ENCODE measurements around the gene TAOK3. TPM values are rescaled to one million over a fixed set of nuclear protein-coding genes. Genes with fewer than 3 reads are reported as not detected.
A peak's percentile ranks its signal among the peaks of the same experiment; 100 is the strongest.

TAOK3 gene
- total RNA-seq, 1 donor from 2014 or later = 24.1 TPM

DNA sequence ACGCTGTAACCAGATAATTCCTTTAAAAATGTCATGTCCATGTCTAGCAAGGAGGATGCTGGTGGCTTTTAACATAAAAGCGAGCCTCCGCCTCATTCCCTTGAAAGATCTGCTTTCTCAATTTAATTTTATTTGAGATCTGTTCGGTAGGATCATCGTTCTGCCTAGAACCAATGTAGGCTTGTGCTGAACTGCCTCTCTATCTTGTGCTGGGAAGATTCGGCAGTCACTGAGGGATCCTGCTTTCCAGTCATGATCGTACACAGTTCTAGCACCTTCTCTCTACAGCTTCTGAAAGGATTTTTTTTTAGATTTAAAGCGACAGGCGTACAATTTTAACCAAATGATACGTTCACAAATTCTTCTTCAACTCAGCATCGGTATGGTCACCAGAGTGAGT lies 182.4 kb downstream of the TAOK3 start:
- no peak for DNase-seq

DNA sequence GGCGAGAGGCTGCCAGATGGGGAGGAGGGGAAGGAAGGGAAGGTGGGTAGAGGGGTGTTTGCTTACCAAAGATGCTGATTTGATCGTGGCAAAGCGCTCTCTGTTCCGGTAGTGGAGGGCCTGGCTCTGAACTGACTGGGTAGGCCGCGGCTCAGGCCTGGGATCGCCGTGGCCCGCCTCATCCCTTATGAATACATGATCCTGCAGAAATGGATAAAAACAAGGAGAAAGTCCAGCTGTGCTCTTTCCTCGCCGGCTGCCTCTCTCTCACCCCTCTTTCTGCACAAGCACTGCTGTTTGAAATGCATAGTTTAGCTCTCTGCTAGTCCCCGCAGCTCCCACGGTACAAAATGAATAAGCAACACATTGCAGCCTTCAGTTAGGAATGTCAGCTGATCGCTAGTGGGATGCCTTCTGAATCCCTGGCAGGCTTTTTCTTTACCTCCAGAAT lies 182.9 kb downstream of the TAOK3 start:
- peak; percentile 43 for DNase-seq

DNA sequence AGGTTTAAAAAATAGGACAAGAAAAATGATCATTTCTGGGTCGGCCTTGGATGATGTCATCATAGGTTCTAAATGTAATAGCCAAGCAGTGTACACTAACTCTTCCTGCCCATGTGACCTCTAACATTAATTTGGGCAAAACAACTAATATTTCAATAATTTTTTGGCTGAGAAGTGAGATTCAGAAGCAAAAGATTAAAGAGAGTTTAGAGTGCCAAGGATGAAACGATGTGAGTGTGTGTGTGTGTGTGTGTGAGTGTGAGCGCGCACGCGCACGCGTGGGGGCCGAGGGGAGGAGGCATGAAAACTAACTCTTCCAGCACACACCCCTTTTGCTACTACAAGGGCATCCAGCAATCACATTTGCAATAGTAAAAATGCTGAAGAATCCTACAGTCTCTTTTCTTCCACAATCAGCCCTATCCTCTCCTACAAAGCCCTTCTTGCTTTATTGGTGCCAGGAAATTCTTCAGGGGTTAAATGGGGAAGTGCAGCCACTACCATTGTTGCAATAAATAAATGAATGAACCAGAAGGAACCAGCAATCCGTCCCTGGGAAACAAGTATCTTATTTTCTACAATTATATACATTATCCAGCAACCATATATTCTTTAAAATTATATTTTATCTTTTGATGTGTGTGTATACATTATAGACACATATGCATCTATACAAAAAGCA lies 183.9 kb downstream of the TAOK3 start:
- DNase-seq = peak; percentile 52

DNA sequence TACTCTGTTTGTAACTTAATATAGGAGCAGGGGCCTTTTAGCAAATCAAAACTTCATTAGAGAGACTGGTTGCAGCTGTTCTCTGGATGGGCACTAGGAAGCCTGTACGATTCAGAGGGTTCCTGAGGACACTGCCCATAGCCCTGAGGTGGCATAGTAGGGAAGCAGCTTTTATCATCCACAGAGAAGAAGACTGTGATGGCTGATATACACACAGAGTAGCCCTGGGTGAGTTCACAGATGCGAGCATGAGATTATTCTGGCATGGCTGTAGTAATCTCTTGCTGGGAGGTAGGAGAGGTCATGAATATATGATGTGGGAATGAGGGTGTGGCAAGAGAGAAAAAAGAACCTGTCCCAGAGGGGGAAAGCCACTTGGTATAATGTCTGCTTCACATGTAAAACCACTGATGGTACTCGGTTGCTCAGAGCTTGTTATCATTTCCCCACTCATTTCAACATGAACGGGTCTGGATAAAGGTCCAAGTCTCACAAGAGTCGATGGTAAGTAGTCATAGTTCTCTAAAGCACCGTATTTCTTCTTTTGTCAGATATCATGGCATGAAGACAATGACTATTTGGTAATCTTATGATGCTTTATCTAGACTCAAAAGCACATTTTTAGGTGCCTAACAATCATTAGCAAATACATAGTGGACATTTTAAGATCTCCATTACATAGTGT lies 184.8 kb downstream of the TAOK3 start:
- no peak for DNase-seq

DNA sequence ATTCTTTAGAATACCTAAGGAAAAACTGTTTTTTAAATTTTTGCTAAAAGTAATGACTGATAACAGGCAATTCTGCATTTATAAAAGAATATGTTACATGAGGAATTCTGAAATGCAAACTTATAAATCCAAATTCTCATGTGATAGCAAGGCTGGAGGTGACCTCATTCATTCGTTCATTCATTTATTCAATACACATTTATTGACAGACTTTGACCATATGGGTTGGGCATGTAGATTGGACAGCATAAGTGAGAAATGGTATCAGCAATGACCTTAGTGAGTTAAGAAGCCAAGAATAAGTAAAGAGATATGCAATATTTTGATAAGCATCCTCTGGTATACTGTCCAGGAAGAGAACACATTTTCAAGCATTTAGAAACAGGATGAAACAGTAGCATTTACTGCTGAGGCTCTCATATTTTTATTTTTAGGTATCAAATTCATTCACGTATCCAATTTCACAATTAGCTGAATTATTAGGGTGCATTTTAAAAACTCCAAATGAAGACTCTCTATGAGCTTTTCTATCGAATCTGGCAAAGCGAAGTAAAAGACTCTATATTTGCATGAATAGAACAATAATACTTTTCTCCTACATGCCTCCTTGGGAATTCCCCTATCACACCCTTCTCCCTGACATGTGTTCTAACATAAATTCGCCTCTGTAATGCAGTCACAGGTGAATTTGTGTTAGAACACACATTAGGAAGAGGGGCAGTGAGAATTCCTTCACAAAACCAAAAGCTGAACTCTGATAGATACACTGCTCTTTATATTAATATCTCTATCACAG lies 186.9 kb downstream of the TAOK3 start:
- no peak for DNase-seq

DNA sequence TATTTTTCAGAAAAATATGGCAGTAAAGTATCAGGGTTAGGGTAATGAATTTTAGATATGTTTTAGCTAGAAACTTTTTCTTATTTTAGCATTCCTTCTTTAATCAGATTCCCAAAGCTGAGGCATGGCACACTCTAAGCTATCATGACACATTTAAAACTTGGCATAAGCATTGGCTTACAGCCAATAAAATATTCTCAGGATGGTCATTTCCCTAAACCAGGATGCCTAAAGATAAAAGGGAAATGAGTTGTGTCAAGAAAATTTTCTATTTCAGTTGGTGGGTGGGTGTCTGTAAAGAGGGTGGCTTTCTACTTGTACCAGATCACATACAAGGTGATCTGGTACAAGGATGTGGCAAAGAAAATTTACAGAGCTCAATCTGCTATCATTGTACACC lies 189.0 kb downstream of the TAOK3 start:
- DNase-seq = no peak

DNA sequence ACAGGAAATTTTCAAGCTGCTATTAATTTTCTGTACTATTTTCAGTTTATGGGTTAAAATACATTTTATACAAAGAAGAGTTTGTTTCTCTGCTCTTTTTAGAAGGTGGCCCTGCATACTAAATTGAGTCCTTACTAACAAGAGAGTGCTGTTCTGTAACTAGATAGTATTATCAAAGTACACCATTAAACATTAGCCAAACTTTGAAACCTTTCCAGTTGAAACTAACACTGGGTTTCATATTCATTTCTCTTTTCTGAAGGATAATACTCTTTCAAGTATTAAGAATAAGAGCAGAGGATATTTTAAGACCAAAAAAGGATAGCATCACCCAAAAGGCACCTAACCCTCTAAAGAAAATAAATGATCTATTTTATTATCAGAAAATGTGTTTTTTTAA lies 189.6 kb downstream of the TAOK3 start:
- DNase-seq = no peak

DNA sequence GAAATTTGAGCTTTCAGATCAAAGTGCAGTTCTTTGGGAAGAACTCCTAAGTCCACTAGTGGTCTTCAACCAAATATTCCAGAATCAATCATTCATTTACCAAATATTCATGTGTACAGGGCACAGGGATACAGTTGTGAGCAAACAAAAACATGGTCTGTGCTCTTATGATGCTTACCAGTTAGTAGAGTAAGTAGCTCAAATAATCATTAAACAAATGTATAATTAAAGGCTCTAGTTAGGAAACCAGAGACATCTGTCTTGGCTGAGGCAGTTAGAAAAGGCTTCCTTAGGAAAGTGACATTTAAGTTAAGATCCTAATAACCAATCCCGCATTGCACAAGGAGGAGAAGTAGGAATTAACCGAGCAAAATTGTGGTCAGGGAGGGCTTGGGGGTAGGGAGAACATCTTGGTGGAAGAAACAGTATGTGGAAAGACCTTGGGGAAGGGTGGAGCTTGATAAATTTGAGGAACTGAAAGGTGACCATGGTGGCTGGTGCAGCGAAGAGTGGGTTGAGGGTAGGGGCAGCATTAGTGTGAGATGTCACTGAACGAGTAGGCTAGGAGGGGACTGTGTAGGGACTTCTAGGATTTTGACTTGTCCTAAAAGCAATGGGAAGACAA lies 196.8 kb downstream of the TAOK3 start:
- no peak for DNase-seq

DNA sequence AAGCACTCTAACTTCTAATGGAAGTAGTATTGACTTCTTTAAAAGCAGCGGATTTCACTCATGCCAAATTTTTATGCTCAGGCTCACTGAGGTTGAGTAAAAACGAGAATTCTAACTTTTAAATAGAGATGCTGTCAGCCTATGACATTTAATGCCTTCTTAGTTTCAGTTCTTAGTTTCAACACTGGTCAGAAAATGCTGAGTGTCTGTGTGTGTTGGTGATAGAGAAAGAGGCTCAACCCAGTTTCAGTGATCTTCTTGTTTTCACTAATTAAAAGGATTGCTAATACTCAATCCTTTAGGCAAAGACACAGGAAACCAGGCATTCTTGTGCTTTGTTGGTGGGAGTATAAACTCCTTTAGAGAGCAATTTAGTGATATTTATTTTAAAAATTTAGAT lies 205.8 kb downstream of the TAOK3 start:
- DNase-seq = no peak

DNA sequence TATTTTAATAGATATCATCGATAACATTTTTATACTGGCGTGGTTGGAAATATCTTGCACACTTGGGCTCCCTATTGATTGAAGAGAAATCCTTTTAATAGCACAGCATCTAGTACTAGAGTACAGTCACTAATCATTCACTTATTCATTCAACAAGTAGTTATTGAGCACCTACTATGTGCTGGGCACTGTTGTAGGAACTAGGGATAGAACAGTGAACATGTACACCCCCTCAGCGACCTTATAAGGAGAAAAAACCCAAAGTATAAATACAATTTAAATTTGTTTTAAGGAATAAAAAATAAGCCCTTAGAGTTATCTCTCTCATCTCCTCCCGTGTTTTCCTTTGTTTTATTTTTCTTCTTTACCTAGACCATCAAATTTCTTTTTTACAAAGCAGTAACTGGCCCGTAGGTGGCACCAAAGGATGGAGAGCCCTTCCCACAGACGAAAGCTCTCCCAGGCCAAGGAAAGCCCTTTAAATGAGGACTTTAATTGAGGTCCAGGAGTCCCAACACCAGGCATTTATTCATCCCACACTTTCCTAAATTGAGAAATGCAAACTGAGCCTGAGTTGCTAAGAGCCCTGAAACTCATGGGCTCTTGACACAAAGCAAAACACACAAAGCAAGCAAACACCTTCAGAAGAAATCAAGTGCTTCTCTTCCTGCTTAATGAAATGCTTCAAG lies 207.8 kb downstream of the TAOK3 start:
- no peak for DNase-seq

DNA sequence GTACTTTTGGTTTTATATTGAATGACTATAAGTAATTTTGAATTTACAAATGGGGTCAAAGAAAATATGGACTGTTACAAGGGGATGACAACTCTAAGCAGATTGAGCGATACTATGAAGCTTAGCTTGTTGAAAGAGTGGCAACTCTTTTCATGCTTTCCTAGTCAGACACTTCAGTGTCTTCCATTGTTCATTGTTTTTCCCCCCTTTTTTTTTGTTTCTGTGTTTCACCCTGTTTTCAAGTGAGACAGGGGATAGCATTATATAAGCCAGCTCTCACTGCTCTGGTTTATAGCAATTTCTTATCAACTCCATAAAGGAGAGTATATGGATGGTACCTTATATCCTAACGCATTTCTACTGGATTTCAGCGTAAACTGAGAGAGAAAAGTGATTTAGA lies 212.2 kb downstream of the TAOK3 start:
- no peak for DNase-seq

DNA sequence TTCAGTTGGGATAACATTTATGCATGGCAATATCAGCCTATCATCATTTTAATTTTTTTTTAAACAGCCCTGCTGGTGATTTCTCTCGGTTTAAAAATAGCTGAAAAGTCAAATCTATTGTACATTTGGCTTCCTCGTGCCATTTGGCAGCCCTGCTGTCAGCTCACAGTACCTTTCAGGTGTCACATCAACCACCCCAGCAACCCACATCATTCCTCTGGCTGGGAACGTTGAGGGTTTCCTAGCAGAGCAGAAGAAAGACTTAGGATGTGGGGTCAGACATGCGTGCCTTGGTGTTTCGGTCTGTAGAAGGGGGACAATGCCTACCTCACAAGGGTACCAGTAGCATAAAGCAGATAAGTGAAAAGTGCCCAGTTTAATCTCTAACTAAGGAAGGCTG lies 221.0 kb downstream of the TAOK3 start:
- DNase-seq = no peak

DNA sequence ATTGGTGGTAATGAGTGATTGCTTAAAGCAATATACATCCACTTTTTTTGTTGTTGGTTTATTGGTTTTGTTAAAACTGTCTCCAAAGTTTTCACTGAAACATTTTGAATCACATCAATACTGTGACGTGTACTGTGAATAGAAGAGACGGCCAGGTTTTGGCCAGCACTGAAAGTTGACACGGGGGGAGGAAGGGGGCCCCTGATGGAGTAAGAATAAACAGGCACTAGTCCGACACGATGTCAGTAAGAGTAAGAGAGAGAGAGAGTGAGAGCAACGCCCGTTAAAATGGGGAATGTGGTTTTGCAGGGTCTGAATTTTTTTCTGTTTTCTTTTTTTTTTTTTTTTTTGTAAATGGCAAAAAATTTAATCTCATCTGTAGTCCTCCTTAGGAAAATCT lies 222.1 kb downstream of the TAOK3 start:
- DNase-seq = no peak

DNA sequence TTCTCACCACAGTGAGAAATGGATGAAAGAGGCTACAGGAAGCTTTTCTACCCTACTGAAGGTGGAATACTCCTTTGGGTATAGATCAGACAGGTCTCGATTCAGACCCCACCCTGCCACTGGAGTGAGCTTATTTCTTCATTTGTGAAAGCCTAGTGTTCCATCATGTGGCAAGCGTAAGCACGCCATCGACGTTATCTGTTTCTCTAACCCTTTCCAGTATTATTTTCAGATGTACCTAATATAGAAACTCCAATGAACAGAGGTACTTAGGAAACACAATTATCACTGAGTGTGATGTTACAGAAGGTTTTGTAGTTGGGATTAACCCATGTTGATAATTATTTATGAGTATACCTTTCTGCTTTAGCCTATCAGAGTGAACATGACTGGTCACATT lies 224.4 kb downstream of the TAOK3 start:
- no peak for DNase-seq

DNA sequence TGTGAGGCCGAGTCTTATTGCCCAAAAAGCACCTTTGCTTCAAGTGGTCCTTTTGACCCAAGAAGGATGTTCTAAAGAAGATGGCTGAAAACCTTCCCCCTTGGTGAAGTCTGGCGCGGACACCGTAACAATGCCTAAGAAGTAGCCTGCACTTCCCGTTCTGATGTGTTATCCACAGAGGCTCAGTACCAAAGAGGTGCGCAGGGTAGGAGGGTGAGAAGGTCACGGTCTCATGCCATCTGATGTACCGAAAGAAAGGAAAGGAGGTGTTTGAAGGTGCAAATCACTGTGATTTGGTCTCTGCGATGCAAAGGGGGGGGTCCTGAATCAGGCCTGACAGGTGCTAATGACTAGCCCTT lies 226.9 kb downstream of the TAOK3 start:
- DNase-seq = no peak

DNA sequence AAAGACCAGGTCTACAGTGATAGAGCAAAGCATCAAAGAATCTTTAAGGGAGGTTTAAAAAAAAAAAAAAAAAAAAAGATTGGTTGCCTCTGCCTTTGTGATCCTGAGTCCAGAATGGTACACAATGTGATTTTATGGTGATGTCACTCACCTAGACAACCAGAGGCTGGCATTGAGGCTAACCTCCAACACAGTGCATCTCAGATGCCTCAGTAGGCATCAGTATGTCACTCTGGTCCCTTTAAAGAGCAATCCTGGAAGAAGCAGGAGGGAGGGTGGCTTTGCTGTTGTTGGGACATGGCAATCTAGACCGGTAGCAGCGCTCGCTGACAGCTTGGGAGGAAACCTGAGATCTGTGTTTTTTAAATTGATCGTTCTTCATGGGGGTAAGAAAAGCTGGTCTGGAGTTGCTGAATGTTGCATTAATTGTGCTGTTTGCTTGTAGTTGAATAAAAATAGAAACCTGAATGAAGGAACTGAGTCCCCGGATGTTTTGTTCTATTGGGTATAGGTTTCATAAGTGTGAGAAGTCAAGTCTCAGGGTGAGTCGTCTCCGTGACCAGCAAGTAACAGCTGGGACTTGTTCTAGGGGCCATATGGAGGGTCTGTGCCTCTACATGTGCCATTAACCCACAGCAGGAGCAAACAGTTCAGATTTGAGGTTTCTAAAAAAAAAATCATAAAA lies 227.5 kb downstream of the TAOK3 start:
- no peak for DNase-seq

DNA sequence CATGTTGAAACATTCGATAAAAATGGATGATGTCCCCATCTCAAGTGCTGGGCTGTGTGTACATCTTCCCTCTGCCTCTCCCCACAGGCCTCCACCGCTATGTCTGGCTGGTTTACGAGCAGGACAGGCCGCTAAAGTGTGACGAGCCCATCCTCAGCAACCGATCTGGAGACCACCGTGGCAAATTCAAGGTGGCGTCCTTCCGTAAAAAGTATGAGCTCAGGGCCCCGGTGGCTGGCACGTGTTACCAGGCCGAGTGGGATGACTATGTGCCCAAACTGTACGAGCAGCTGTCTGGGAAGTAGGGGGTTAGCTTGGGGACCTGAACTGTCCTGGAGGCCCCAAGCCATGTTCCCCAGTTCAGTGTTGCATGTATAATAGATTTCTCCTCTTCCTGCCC lies 228.2 kb downstream of the TAOK3 start:
- DNase-seq = no peak

DNA sequence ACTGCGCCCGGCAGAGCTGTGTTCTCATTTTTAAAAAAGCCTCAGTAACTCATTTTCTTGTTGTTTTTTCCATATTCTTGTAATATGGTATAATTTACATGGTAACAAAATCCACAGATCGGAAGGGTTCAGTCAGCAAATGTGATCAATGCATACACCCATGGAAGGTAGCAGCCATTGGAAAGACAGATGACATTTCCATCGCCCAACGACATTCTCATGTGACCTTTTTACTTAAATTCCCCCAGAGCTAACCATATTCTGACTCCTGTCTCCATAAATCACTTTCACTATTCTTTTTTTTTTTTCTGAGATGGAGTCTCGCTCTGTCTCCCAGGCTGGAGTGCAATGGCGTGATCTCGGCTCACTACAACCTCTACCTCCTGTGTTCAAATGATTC lies 231.9 kb downstream of the TAOK3 start:
- no peak for DNase-seq

DNA sequence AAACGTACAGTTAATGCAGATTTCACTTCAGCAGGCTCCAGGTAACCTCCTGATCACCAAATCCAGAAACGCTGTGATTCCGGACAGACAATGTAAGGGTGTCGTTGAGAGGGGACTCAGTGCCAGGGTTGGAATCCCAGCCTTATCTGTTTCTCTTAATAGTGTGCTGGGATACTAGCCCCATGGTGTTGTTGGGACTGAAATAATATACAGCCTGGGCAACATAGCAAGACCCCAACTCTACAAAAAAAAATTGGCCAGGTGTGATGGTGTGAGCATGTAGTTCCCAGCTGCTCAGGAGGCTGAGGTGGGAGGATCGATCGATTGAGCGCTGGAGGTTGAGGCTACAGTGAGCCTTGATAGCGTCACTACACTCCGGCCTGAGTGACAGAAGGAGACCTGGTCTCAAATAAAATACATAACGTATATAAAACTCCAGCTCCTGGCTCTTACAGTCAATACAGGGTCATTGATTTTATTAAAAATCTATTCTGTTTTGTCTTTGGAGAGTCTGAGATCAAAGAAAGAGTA lies 235.5 kb downstream of the TAOK3 start:
- no peak for DNase-seq

DNA sequence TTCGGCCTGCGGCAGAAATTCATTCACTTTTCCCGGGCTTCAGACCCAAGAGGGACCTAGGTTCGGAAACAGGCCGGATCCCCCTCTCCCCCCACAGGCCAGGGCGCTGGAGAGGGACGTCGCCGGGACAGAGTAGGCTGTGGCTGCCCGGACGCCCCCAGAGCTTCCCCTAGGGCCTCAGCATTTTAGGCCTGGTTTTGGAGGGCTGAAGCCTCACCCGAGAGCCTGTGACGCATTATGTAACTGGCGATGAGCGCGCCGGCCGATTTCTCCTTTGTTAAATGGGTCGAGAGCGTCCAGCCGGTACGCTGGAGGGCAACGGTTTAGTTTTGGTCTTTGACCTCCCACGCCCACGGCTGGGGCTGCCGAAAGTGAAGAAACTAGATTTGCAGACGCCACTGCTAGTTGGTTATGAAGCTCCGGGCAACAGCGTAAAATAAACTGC lies 236.1 kb downstream of the TAOK3 start:
- no peak for DNase-seq

DNA sequence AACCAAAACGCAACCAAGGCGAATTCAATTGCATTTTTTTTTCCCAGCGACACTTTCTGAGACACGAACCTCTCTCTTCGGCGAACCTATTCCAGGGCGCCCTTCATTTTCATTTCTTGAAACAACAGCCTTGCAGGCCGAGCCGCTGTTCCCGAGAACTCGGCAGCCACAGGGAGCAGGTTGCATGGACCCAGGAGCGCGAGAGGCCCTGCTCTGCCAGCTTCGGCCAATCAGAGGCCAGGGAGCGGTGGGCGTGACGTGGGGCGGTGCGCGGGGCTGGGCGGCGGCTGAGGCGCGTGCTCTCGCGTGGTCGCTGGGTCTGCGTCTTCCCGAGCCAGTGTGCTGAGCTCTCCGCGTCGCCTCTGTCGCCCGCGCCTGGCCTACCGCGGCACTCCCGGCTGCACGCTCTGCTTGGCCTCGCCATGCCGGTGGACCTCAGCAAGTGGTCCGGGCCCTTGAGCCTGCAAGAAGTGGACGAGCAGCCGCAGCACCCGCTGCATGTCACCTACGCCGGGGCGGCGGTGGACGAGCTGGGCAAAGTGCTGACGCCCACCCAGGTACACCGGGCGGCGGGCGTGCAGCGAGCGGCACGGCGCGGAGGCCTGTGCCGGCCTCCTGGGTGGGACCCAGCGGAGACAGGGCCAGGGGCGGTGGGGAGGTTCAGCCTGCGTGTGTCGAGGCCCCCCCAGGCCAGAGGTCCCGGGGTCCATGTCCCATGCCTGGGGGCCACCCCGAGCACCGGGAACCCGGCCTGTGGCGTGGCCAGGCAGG lies 236.7 kb downstream of the TAOK3 start, which contains the start of gene PEBP1:
Gene PEBP1, plus strand, starts transcription at position 337 of the 771 bp plus-strand sequence. Its CDS starts 86 bp downstream, at position 423.
- peak; percentile 85 for DNase-seq

Data from skin of body (tissue), 2 donors.